ENCODE data around the gene SPATA46. TPM values are rescaled to one million over a fixed set of nuclear protein-coding genes. Genes with fewer than 3 reads are reported as not detected.

The SPATA46 gene
- total RNA-seq, 2 experiments from 2014 or later, result not detected

GRCh38 chr1:162389021-162389818 lies 12.6 kb upstream of the SPATA46 start:
- ChIA-PET POLR2A (interaction anchor here (0.6 to 0.9 kb wide), 3 partner anchors 12 to 205 kb away, joined by 3 to 4 read pairs (median 3); no protein-coding TSS in a partner anchor), CTCF (ENCODE audit: unreplicated experiment) (no interaction called here)
- no peak overlapping the region for H3K4me2 ChIP-seq (ENCODE audit: low read length)
- intact Hi-C loops (cut with micrococcal nuclease; ENCODE audit: unreplicated experiment), result no loop called here
- no peaks in the 10 kb centered on the region for H3K9me3 ChIP-seq (ENCODE audit: low read length)
- no peak overlapping the region for H2AFZ ChIP-seq (ENCODE audit: low read length)
- H3K4me1 ChIP-seq (ENCODE audit: insufficient read depth, low read length, poor library complexity, severe bottlenecking), result no peaks in the 10 kb centered on the region
- H3K27ac ChIP-seq (ENCODE audit: low read depth, low read length, poor library complexity, severe bottlenecking), result no peak overlapping the region
- H3K79me2 ChIP-seq (ENCODE audit: insufficient read depth, low read depth, low read length), result no peaks in the 10 kb centered on the region
- no TSS peak for BruUV-seq (replicated peaks)
- no peaks in the 10 kb centered on the region for H4K20me1 ChIP-seq (ENCODE audit: insufficient read depth, low read length)
- no peak for DNase-seq (ENCODE audit: low spot score)
- H3K4me3 ChIP-seq (ENCODE audit: low read depth, low read length, poor library complexity, severe bottlenecking), result no peak overlapping the region
- TF ChIP-seq EZH2phosphoT487 (IDR thresholded peaks at IDR 0.05; ENCODE audit: borderline replicate concordance, low read depth, low read length), result no peak
- H3K9me2 ChIP-seq (ENCODE audit: insufficient read depth, low read length), result no peaks in the 10 kb centered on the region
- no peaks in the 10 kb centered on the region for H3K36me3 ChIP-seq (ENCODE audit: insufficient read depth, low read length)

GRCh38 chr1:162388615-162389014 lies 12.0 kb upstream of the SPATA46 start:
- CTCF ChIA-PET (ENCODE audit: unreplicated experiment), result no interaction called here
- TF ChIP-seq EZH2phosphoT487 (IDR thresholded peaks at IDR 0.05; ENCODE audit: borderline replicate concordance, low read depth, low read length), result no peak

GRCh38 chr1:162388083-162388594 lies 11.5 kb upstream of the SPATA46 start:
- H3K27ac ChIP-seq (ENCODE audit: low read depth, low read length, poor library complexity, severe bottlenecking), result no peak overlapping the region
- H3K4me2 ChIP-seq (ENCODE audit: low read length), result no peak overlapping the region
- intact Hi-C loops (cut with micrococcal nuclease; ENCODE audit: unreplicated experiment), result no loop called here
- H3K9me3 ChIP-seq (ENCODE audit: low read length), result no peaks in the 10 kb centered on the region
- no peak for DNase-seq (ENCODE audit: low spot score)
- H3K4me3 ChIP-seq (ENCODE audit: low read depth, low read length, poor library complexity, severe bottlenecking), result no peak overlapping the region
- H3K79me2 ChIP-seq (ENCODE audit: insufficient read depth, low read depth, low read length), result no peaks in the 10 kb centered on the region
- H4K20me1 ChIP-seq (ENCODE audit: insufficient read depth, low read length), result no peaks in the 10 kb centered on the region
- ChIA-PET POLR2A (no interaction called here), CTCF (ENCODE audit: unreplicated experiment) (no interaction called here)
- H3K36me3 ChIP-seq (ENCODE audit: insufficient read depth, low read length), result no peaks in the 10 kb centered on the region
- H3K4me1 ChIP-seq (ENCODE audit: insufficient read depth, low read length, poor library complexity, severe bottlenecking), result no peaks in the 10 kb centered on the region
- H3K9me2 ChIP-seq (ENCODE audit: insufficient read depth, low read length), result no peaks in the 10 kb centered on the region
- no peak for TF ChIP-seq EZH2phosphoT487 (IDR thresholded peaks at IDR 0.05; ENCODE audit: borderline replicate concordance, low read depth, low read length)
- no peak for TF ChIP-seq CTCF (conservative IDR thresholded peaks at IDR 0.05; ENCODE audit: low read length)
- no TSS peak for BruUV-seq (replicated peaks)
- H2AFZ ChIP-seq (ENCODE audit: low read length), result no peak overlapping the region

More at GRCh38 chr1:162388615-162389014, 12.0 kb upstream of the SPATA46 start:
- Histone ChIP-seq H4K20me1 (ENCODE audit: insufficient read depth, low read length) (no peaks in the 10 kb centered on the region), H3K9me2 (ENCODE audit: insufficient read depth, low read length) (no peaks in the 10 kb centered on the region), H3K27ac (ENCODE audit: low read depth, low read length, poor library complexity, severe bottlenecking) (no peak overlapping the region), H3K4me3 (ENCODE audit: low read depth, low read length, poor library complexity, severe bottlenecking) (no peak overlapping the region), H3K36me3 (ENCODE audit: insufficient read depth, low read length) (no peaks in the 10 kb centered on the region), H3K9me3 (ENCODE audit: low read length) (no peaks in the 10 kb centered on the region), H2AFZ (ENCODE audit: low read length) (no peak overlapping the region), H3K79me2 (ENCODE audit: insufficient read depth, low read depth, low read length) (no peaks in the 10 kb centered on the region), H3K4me2 (ENCODE audit: low read length) (no peak overlapping the region), H3K4me1 (ENCODE audit: insufficient read depth, low read length, poor library complexity, severe bottlenecking) (no peaks in the 10 kb centered on the region)
- DNase-seq (ENCODE audit: low spot score), result no peak
- POLR2A ChIA-PET, result interaction anchor here (0.9 kb wide), 1 partner anchor 20 kb away, joined by 4 read pairs; no protein-coding TSS in a partner anchor
- BruUV-seq (replicated peaks), result no TSS peak
- intact Hi-C loops (cut with micrococcal nuclease; ENCODE audit: unreplicated experiment), result no loop called here
